Stimulated activated CD8-positive, alpha-beta memory T cell treated with anti-CD3 and anti-CD28 coated beads, Interleukin-12 subunit alpha, Interleukin-12 subunit beta, amount 100 ng/mL, for 4 hours (primary cell): Measurements from ENCODE around the gene DNAH14.
"Not testable (repeated sequence)": the region's sequence is repeated elsewhere in the genome, so short reads cannot be mapped to it uniquely, and the experiment has no call there.

ENCODE experiments used
- DNase-seq: peaks from one replicate; pipeline ENCODE4 v3.0.0-alpha.2; 2020; ENCODE audit warnings: low read depth

The DNAH14 gene

GRCh38 chr1:225254676-225255075 lies 325.2 kb downstream of the DNAH14 start:
- no peak for DNase-seq

DNA sequence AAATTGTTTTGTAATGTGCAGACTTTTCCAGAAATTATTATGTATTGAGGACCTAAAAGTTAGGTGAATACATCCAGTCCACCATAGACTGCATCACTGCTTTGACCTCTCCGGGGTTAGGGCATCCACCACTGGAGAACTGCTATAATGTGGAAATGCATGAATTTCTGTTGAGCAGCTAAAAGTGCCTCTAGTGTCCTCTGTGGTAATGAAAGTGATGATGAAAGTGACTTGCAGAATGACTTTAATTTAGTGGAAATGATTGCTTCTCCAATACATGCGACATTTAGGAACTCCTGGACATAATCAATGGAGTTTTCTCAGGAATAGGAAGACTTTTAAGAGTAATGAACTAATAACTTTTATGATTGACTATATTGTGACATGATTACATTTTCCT lies 327.6 kb downstream of the DNAH14 start:
- no peak for DNase-seq

- no peak for DNase-seq
Observed at GRCh38 chr1:225258811-225259210, 329.3 kb downstream of the DNAH14 start.

- no peak for DNase-seq
Observed at GRCh38 chr1:225259542-225259941, 330.1 kb downstream of the DNAH14 start.

- no peak for DNase-seq
Observed at GRCh38 chr1:225260319-225260718, 330.8 kb downstream of the DNAH14 start.

- DNase-seq = no peak
Observed at GRCh38 chr1:225277445-225277844, 348.0 kb downstream of the DNAH14 start.

DNA sequence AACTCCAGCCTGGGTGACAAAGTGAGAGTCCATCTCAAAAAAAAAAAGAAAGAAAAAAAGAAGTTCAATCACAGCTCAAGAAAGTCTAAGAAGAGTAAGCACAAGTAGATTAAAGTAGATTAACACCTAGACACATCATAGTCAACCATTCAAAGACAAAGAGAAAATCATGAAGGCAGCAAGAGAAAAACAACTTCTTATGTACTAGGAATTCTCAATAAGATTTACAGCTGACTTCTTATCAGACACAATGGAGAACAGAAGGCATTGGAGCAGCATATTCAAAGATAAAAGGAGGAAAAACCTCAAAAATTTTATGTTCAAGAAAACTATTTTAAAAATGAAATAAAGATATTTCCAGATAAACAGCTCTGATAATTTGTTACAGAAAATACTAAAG lies 351.1 kb downstream of the DNAH14 start:
- DNase-seq = no peak

GRCh38 chr1:225290244-225290643 lies 360.8 kb downstream of the DNAH14 start:
- DNase-seq = no peak

GRCh38 chr1:225299624-225300023 lies 370.1 kb downstream of the DNAH14 start:
- DNase-seq = no peak

- DNase-seq = no peak
Observed at GRCh38 chr1:225300381-225300780, 370.9 kb downstream of the DNAH14 start.

DNA sequence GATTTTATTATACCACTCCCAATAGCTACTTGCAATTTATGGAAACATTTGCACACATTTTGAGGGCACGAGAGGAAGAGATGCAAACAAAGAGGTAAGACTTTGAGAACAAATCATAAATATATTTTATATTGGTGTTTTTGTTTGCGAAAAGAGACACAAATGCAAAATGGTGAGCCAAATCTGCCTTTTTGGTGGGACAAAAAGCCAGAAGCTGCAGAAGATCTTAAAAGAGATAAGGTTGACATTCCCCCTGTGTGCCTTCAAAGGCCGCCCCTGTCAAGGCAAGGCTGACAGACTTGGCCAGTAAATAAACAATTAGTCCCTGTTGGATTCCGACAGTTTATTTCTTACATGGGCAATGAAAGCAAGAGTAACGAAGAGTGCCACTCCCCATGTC lies 375.5 kb downstream of the DNAH14 start:
- DNase-seq = no peak

DNA sequence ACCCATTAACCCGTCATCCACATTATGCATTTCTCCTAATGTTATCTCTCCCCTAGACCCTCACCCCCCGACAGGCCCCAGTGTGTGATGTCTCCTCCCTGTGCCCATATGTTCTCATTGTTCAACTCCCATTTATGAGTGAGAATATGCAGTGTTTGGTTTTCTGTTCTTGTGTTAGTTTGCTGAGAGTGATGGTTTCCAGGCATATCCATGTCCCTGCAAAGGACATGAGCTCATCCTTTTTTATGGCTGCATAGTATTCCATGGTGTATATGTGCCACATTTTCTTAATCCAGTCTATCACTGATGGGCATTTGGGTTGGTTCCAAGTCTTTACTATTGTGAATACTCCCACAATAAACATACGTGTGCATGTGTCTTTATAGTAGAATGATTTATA lies 381.1 kb downstream of the DNAH14 start:
- not testable (repeated sequence) for DNase-seq

- DNase-seq = no peak
Observed at GRCh38 chr1:225318706-225319575, 389.5 kb downstream of the DNAH14 start.

DNA sequence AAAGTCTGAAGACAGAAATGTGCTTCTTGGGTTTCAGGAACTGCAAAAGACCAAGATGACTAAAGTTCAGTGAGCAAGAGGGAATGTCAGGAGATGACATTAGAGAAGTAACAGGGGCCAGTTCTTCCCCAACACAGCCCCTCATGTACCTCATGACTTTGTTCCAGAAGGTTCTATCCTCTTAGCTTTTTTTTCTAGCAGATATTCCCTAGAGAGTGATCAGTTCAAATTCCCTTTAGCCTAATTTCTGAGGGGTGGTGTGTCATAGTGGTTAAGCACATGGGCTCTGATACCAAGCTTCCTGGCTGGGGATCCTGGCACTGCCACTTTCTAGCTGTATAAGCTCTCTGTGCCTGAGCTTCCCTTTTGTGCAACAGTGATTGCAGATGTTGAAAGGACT lies 390.4 kb downstream of the DNAH14 start:
- DNase-seq = no peak

- DNase-seq = no peak
Observed at GRCh38 chr1:225321784-225322183, 392.3 kb downstream of the DNAH14 start.

DNA sequence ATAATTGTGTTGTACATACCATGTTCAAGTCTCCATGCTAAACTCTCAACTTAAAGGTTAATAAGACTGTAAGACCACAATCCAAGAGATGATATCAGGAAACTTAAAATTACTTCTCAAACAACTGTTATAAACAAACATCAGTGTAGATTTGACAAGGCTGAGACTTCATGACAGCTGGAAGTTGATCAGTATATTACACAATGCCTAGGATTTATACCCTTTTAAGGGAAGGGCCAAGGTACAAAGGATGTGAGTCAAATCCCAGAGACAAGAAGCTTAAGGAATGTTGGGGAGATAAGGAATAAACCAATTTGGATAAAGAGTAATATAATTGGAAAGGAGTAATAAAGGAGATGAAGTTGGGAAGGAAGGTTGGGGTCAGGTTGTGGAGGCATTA lies 399.6 kb downstream of the DNAH14 start:
- DNase-seq = no peak

GRCh38 chr1:225329996-225330395 lies 400.5 kb downstream of the DNAH14 start:
- not testable (repeated sequence) for DNase-seq

DNA sequence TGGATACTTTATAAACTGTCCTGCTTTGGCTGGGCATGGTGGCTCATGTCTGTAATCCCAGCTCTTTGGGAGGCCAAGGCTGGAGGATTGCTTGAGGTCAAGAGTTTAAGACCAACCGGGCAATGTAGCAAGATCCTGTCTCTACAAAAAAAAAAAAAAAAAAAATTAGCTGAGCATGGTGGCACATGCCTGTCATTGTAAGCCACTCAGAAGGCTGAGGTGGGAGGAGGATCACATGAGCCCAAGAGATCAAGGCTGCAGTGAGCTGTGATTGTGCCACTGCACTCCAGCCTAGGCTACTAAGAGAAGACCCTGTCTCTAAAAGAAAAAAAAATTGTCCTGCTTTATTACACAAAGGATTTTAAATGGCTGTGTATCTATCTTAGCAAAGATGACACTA lies 403.2 kb downstream of the DNAH14 start:
- DNase-seq = no peak

DNA sequence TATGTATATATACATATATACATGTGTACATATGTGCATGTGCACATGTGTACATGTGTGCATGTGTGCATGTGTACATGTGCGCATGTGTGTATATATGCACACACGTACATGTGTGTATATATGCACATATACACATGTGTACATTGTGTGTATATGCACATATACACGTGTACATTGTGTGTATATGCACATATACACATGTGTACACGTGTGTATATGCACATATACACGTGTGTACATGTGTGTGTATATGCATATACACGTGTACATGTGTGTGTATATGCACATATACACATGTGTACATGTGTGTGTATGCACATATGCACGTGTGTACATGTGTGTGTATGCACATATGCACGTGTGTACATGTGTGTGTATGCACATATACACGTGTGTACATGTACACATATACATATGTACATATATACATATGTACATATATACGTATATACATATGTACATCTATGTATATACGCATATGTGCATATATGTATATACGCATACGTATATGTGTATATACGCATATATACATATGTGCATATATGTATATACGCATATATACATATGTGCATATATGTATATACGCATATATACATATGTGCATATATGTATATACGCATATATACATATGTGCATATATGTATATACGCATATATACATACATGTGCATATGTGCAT lies 405.8 kb downstream of the DNAH14 start:
- DNase-seq = not testable (repeated sequence)

DNA sequence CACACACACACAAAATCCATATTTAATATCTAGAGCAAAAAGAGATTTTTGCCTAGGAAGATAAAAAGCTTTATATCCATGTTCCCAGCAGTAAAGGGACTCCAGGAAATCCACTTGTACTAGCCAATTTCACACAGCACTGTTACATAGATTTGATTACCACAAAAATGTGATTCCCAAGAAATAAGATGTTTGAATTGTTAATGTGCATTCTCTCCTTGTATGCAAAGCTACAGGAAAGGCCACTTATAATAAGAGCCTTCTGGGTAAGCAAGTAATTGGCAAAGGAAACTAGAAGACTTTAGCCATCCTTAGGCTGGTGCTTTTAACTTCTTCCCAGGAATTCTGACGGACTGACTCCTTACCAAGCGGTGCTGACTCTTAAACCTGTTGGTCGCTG lies 409.1 kb downstream of the DNAH14 start:
- DNase-seq = no peak

- no peak for DNase-seq
Observed at GRCh38 chr1:225341642-225342041, 412.2 kb downstream of the DNAH14 start.

- DNase-seq = no peak
Observed at GRCh38 chr1:225342695-225343094, 413.2 kb downstream of the DNAH14 start.

DNA sequence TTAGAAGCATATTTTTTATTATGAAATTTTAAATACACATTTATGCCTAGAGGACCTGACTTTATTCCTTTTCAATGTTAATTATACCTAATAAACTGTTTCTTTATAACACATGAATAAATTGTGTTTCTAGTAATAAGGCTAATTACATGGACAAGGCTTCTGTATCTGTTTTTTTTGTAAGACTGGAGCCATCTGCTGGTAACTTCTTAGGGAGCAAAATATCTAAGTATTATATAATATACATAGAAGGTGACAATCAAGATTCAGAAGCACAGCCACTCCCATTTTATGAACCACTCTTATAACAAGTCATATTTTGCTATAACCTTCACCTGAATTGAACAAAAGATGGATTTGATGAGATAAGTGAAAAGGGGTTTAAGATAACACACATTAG lies 414.1 kb downstream of the DNAH14 start:
- no peak for DNase-seq
